Midbrain (tissue), 1 donor: ENCODE measurements around the gene PGAM4.
"Not testable (repeated sequence)": the region's sequence is repeated elsewhere in the genome, so short reads cannot be mapped to it uniquely, and the experiment has no call there.

ENCODE experiments used
- DNase-seq: peaks from one replicate; lab custom pipeline; 2025; lab: John Stamatoyannopoulos, UW

PGAM4 gene

DNA sequence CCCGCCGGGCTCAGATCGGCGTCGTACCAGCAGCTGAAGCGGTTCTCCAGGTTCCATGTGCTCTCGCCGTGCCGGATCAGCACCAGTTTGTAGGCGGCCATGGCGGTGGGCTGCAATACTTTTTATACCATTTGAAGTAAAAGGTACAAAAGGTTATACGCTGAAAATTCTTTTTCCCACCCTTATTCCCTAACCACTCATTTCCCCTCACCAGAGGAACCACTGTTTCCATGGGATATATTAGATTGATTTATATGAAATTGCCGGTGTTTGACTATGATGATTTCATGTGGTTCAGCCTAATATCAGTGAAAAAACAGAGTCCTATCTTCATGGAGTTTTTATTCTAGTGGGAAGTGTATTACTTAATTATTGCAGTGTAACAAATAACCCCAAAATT lies at the start of gene PGAM4:
Gene PGAM4 (minus strand): TSS at position 101 of the 400 bp plus-strand sequence. CDS start 0 bp downstream, at position 101.
- no peak for DNase-seq

DNA sequence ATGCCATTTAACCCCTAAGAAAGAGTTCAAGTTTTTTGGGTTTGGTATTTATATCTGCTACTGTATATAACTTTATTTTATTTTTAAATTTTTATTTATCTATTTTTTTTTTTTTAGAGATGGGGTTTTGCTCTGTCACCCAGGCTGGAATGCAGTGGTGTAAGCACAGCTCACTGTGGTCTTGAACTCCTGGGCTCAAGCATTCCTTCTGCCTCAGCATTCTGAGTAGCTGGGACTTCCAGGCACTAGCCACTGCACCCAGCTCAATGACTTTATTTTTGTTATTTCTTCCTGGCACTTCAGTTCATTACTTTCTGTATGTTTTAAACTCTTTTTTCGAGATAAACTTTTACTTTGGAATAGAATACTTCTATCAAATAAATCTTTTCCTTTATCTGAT lies 42.4 kb upstream of the PGAM4 start:
- no peak for DNase-seq

DNA sequence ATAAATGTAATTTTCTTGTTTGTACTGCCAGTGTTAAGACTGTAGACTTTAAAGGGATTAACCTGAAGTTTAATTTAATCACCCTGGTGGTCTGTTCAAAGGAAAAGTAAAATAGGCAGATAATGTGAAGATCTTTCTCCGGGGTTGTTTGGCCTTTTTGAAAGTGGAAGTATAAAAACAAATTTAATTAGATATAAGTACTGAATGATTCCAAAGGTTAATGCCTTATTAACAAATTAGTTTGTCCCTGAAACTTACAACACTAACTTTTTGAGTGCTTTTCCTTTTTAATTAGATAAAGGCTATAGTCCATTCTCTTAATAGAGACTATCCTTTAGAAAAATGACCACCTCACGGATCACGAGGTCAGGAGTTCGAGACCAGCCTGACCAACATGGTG lies 10.4 kb upstream of the PGAM4 start:
- no peak for DNase-seq

DNA sequence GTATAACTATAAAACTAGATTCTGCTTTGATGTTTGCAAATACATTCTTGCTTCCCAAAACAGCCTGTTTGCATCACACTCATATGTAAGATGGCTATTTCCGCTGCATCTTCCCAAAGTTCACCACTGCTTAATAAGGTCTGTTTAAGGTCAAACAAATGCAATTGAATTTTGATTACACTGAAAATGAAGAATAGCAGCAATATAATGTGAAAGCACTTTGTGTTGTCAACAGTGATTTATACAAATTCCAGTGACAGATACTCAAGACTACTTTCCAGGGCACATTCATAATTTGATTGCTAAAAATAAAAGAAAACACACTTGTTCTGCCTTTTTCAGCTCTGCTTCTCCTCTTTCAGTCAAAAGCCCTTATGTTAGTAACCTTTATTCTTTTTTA lies 8.1 kb upstream of the PGAM4 start:
- DNase-seq: no peak

DNA sequence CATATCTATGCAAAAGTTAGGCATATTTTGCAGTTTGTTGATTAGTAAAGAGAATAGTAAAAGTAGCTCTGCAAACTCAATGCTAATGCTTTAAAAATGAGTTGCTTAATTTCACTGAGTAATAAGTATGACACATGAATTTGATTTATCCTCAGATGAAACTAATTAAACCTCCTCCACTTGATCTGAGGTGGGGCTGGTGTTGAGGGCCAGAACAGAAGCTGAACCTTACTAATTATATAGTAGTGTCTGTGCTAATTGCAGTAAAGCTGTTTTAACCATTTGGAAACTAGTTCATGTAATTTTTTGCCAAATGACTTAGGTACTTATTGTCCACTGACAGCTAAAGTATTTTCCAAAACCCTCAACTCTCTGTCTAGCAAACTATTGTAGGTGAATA lies 7.7 kb upstream of the PGAM4 start:
- DNase-seq: no peak

DNA sequence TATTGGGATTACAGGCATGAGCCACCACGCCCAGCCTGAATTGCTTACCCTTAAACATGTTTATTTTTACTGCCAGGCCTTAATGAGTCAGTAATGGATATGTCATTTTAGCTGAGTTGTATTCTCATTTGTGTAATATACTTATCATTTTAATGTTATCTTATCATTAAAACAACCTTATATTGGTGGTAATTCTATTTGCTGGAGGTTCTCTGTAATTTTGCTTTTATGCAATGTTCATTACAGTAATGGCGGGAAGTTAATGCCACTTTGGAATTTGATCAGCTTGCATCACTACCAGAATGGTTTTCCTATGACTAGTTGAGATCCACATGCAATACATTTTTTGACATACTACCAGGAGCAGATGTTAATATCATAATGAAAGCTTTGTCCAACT lies 6.3 kb upstream of the PGAM4 start:
- no peak for DNase-seq

DNA sequence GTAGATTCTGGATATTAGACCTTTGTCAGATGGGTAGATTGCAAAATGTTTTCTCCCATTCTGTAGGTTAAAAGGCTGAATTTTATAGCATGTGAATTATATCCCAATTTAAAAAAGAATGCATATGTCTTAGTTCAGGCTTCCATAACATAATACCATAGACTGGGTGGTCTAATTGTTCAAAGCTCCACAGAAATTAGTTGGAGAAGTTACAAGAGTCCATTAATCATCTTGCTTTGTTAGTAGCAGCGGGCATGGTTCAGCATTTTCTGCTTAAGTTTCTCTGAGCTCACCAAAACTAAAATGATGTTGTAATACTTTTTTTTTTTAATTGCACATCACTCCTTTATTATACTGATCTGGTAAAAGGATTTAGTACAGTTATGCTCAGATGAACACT lies 1.8 kb downstream of the PGAM4 start:
- no peak for DNase-seq

DNA sequence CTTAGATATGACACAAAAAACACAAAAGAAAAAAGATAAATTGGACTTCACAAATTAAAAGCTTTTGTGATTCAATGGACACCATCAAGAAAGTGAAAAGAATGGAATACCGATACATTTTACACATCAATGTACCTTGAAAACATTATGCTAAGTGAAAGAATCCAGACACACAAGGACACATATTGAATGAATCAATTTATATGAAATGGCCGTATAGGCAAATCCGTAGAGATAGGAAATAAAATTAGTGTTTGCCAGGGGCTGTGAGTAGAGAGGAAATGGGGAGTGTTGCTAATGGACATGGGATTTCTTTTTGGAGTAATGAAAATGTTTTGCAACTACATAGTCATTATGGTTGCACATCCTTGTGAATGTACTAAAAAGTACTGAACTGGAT lies 3.1 kb downstream of the PGAM4 start:
- no peak for DNase-seq

DNA sequence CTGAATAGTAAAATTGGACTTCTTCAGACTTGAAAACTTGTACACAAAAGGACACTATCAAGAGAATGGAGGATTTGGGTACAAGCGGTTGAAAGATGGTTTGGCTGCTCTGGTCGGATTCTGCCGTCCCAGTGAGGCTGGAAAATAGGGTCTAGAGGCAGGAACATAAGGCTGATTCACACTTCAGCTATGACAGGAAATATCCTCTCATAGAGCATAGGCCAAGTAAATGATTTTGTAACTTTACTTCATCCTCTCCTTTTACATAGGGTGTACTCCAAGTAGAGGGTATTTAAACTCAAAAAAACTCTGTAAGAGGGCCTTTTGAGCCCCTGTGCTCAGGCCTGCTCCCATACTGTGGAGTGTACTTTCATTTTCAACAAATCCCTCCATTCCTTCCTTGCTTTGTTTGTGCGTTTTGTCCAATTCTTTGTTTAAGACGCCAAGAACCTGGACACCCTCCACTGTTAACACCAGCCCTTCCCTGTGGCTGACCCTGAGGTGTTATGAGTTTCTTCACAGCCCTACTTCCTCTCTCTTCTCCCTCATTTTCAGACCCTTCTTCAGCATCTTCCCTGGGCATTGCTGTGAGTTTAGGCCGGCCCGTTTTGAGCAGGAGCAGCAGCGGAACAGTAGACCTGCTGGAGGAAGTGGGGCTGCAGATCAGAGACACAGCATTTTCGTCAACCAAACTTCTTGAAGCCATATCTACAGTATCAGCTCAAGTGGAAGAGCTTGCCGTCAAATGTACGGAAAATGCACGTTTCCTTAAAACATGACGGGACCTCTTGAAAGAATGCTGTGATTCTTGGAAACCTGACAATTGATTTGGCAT lies 7.2 kb downstream of the PGAM4 start:
- no peak for DNase-seq

DNA sequence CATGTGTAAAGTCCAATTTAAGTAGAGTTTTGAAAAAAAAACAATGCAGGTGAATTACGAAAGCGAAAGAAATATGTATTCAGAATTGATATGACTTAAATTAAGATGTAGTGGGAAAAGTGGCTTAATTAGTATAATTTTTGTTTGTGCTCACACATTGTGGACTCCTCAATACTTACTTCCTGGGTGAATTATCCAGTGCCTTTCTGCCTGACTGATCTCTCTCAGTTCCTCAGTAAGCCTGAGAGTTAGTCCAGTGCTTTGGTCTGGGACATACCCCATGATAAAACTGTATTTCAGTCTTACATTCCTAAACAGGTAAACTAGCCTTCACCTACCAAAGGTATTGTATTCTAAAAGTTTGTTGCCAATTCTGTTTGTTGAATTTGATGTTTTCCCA lies 8.4 kb downstream of the PGAM4 start:
- DNase-seq: no peak

DNA sequence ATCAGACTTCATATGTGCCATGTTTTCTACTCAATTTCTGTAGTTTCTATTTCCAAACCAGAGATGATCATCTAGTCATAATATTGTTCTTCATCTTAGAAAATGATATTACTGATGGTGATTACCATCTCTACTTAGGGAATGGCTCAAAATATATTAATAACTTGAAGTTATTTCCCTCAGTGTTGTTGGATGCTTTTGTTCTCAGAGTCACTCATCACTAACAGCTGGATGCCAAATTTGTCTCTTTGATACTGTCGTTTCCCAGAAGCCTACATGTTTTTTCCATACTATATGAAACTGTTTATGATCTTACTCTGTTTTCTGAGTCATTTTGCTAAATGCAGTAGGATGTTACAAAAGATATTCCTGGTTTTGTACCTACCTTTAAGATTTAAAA lies 8.9 kb downstream of the PGAM4 start:
- no peak for DNase-seq

DNA sequence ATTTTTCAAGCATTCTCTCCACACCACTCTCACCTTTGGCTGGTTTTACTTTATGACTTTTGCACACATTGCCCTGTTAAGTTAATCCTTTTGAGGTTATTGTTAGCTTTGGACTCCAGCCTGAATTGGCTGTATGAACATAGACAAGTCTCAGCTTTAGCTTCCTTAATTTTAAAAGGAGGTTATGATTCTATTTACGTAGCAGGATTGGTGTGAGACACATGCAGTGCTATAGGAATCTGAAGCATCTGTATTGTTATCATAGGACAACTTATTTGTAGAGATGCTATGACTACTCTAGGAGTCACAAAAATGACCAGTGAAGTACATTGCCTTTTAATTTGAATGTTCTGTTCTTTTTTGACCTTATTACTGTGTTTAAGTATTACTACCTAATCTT lies 15.7 kb downstream of the PGAM4 start:
- no peak for DNase-seq

DNA sequence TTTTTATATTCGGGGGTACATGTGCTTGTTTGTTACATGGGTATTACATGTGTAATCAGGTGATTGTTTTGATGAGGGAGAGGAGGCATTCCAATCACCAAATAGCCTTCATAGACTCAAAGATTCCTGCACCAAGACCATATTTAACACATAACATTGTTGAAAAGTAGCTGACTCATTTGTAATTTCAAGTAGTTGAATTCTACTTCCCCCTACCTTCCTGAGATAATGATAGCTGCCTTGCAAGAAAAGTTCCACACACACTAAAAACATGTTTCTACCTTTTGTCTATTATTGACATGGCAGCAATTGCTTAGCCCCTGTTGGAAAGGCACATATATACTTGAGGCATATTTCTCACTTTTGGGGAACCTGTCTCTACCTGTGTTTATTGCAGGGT lies 16.1 kb downstream of the PGAM4 start:
- DNase-seq: no peak

DNA sequence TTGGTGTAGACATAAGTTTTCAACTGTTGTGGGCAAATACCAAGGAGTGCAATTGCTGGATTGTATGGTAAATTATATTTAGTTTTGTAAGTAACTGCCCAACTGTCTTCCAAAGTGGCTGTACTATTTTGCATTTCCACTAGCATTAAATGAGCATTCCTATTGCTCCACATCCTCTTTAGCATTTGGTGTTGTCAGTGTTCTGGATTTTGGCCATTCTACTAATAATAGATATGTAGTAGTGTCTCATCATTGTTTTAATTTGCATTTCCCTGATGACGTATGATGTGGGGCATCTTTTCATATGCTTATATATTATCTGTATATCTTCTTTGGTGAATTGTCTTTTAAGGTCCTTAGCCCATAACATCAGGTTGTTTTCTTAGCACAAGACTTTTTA lies 17.3 kb downstream of the PGAM4 start:
- no peak for DNase-seq

DNA sequence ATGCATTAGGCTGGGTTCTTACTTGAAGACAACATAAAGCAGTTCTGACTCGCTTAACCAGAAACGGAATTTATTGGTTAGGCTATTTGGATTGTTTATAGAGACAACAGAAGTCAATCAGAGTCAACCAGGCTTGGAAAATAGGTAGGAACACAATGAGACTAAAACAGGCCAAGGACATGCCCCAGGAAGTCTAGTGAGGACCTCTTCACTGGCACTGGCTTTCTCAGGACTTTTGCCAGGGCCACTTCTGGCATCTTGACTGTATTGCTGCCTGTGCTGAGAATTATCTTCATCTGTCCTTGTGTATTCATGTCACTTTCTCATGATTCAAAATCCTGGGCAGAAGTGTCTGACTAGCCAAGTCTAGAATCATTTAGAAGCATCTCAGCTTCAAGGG lies 19.6 kb downstream of the PGAM4 start:
- DNase-seq: no peak

DNA sequence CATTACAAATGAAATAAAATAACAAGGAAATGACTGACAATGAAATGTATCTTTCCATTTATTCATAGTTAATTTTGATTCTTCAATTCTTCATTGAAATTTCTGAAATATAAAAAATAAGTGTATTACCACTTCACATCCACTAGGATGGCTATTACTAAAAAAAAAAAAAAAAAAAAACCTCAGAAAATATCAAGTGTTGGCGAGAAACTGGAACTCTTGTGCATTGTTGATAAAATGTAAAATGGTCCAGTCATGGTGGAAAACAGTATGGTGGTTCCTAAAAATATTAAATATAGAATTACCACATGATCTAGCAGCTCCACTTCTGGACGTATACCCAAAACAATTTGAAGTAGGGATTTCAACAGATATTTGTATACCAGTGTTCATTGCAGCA lies 22.9 kb downstream of the PGAM4 start:
- no peak for DNase-seq

DNA sequence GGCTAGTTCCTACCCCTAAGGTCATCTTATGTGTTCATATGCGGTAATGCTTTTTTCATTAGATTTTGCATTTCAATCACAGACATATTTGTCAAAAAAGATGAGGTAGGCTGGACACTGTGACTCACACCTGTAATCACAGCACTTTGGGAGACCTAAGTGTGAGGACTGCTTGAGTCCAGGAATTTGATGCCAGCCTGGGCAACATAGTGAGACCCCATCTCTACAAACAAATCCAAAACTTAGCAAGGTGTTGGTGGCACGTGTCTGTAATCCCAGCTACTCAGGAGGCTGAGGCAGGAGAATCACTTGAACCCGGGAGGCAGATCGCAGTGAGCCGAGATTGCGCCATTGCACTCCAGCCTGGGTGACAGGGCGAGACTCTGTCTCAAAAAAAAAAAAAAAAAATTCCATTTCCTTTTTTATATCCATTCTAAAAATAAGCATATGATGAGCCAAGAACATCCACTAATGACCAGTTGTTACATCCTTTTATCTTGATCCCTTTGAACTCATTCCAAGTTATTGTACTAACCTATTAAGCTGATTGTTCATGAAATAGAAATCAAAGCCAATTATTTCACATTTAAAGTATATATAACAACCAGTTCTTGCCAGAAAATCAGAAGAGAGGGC lies 23.4 kb downstream of the PGAM4 start:
- no peak for DNase-seq

DNA sequence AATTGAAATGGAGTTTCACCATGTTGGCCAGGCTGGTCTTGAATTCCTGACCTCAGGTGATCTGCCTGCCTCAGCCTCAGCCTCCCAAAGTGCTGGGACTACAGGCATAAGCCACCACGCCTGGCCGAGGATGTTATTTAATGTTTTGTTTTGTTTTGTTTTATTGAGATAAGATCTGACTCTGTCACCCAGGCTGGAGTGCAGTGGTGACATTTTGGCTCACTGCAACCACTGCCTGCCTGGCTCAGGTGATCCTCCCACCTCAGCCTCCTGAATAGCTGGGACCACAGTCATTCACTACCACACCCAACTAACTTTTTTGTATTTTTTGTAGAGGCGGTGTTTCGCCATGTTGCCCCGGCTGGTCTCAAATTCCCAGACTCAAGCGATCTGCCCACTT lies 24.4 kb downstream of the PGAM4 start:
- not testable (repeated sequence) for DNase-seq

DNA sequence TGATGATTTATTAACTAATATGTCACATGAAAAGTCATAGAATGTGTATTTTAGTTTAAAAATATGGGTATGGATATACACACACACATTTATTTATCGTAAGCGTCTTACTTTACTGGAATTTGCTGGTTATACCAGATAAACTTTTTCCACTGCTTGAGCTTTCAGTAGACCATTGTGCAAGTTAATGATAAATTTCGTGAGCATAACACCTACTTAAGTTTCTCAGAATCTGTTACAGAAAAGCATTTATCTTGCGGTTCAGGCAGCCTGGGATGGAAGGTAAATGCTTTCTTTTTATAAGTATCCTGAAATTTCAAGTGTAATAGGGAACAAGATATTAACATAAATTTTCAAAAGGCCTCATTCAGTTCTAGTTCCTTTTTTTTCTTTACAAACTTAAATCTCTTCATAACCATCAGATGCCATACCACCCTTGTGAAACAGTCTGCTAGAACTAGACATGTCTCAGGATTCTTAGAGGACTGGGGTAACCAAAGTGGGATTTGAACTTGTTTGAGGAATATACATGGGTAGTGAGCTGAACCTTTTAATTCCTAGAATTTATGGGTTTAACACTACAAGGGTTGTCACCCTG lies 31.3 kb downstream of the PGAM4 start:
- no peak for DNase-seq

DNA sequence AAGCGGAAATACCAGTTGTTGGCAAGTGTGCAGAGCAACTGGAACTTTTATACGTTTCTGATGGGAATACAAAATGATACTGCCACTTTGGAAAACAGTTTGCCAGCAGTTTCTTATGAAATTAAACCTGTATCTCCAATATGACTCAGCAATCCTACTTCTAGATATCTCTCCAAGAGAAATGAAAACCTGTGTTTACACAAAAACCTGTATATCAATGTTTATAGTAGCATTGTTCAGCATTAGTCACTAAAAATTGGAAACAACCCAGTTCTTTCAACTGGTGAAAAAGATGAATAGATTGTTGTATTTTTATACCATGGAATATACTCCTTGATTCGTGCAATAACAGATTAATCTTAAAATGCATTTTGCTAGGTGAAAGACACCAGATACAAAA lies 32.1 kb downstream of the PGAM4 start:
- no peak for DNase-seq

DNA sequence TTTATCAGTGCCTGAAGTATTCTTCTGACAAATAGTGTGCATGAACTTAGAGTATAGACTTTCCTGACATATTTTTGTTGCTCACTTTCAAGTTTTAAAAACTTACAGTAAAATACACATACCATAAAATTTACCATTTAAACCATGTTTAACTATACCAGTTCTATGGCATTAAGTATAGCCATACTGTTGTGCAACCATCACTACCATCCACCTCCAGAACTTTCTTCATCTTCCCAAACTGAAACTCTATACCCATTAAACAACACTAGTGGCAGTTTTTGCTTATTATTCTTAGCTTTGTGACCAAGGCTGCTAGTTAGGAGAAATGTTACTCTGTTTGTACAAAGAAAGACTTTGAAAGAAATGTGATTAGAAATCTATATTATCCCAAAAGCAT lies 33.1 kb downstream of the PGAM4 start:
- DNase-seq: no peak

DNA sequence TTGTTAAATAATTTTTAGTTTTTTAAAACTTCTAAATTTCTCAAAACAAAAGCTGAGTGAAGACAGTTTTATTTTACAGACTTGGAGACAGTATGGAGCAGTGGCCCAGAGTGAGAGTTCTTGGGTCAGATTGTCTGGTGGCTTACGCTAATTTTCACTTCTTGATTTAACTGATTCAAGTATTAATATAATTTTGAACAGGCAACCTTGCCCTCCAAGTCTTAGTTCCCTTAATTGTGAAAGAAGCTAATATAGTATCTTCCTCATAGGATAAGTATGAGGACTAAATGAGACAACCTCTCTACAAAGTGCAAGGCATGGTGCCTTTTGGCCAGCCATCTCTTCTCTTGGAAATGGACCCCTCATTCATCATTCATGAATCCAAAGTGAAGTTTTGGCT lies 33.6 kb downstream of the PGAM4 start:
- DNase-seq: no peak

DNA sequence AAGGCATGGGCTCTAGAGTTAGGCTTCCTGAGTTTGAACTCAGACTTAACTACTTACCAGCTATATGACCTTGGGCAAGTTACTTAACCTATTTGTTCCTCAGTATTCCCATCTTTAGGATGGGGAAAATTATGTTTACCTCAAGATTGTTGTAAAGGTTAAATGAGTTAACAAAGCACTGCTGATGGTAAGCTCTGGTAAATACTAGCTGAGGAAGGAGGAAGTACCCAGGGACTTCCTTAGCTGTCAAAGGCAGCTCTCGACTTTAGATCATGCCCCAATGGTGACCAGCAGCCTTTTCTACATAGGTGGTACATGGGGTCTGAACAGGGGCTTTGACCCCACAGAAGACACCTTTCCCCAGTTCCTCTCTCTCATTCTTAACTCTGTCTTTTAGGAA lies 38.9 kb downstream of the PGAM4 start:
- DNase-seq: no peak
